GM12801 (cell line): ENCODE measurements around the gene GCC1.

Experiments
- TF ChIP-seq, protein P1 (sequence below): IDR thresholded peaks from one replicate; pipeline ENCODE4 v1.5.1; 2011; ENCODE audit warnings: control low read depth; ENCODE audit not compliant: insufficient read length; ENCODE audit errors: extremely low read depth

GCC1 gene, protein sequence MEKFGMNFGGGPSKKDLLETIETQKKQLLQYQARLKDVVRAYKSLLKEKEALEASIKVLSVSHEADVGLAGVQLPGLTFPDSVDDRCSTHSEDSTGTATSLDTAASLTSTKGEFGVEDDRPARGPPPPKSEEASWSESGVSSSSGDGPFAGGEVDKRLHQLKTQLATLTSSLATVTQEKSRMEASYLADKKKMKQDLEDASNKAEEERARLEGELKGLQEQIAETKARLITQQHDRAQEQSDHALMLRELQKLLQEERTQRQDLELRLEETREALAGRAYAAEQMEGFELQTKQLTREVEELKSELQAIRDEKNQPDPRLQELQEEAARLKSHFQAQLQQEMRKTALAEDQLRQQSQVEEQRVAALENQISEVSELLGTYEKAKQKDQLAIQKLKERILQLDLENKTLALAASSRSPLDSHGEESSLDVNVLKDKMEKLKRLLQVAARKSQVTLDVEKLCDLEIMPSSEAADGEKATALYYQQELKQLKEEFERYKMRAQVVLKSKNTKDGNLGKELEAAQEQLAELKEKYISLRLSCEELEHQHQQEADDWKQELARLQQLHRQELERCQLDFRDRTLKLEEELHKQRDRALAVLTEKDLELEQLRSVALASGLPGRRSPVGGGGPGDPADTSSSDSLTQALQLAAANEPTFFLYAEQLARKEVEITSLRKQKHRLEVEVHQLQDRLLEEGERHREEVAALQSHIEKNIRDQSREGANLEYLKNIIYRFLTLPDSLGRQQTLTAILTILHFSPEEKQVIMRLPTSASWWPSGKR

DNA sequence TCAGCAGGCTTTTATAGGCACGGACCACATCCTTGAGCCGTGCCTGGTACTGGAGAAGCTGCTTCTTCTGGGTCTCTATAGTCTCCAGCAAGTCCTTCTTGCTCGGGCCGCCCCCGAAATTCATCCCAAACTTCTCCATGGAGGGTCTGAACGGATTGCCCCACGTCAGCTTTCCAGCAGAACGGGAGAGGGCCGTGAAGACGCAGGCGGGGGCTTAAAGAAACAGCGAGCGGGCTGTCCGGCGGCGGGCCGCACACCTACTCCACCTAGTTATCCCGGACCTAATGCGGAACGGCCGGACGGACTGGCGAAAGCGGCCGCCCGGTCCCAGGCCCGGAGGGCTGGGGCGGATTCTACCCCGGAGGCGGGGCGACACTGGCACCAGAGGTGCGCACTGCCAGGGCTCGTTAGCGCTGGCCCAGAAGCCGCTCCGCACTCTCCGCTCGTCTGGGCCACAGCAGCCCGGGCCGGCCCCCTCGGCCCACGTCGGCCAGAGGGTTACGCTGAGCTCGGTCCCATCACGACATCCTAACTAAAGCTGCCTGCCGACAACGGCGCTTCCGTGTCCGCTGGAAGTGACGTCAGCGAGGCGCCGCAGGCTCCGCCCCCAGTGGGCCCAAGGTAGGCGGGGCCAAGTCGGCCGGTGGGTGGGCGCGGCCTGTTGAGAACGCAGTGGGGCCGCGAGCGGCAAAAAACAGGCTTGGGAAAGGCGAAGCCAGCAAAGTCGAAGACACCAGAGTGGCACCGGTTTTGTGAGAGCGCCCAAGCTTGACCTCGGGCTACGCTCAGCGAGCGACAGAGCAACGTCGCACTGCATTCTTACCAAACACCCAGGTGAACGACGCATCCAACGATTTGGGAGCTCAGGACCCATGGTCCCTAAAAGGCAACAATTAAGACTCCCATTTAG is at the start of gene GCC1:
TSS of gene GCC1 (minus strand) at position 553 of the 910 bp plus-strand sequence. CDS start at position 139, 414 bp downstream.
- TF ChIP-seq, protein P1, sequence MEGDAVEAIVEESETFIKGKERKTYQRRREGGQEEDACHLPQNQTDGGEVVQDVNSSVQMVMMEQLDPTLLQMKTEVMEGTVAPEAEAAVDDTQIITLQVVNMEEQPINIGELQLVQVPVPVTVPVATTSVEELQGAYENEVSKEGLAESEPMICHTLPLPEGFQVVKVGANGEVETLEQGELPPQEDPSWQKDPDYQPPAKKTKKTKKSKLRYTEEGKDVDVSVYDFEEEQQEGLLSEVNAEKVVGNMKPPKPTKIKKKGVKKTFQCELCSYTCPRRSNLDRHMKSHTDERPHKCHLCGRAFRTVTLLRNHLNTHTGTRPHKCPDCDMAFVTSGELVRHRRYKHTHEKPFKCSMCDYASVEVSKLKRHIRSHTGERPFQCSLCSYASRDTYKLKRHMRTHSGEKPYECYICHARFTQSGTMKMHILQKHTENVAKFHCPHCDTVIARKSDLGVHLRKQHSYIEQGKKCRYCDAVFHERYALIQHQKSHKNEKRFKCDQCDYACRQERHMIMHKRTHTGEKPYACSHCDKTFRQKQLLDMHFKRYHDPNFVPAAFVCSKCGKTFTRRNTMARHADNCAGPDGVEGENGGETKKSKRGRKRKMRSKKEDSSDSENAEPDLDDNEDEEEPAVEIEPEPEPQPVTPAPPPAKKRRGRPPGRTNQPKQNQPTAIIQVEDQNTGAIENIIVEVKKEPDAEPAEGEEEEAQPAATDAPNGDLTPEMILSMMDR = no peak

DNA sequence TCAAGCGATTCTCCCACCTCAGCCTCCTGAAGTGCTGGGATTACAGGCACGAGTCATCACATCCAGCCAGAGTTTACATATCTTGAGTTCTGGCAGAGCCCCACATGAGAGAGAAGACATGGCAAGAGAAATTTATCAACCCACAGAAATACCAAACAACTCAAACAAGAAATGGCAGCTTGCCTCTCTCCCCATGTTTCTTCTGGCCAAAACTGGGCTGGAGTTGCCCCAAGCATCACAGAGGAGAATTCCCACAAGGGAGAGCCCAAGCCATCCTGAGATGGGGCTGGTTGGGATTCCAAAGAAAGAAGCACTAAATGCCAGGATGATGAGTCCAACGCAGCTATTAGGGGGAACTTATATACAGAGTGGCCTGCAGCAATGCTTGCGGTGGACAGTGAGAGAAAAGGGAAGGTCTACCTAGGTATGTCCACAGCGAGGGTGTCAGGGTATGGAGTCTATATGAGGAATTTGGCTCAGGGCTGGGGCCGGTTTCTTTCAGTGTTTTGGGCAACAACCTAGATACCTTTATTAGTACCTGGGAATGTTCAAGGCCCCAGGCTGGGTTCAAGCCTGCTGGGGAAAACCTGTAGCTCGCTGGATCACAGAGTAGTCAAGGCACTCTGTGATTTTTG is 47.0 kb upstream of the GCC1 start:
- TF ChIP-seq, protein P1 = no peak

DNA sequence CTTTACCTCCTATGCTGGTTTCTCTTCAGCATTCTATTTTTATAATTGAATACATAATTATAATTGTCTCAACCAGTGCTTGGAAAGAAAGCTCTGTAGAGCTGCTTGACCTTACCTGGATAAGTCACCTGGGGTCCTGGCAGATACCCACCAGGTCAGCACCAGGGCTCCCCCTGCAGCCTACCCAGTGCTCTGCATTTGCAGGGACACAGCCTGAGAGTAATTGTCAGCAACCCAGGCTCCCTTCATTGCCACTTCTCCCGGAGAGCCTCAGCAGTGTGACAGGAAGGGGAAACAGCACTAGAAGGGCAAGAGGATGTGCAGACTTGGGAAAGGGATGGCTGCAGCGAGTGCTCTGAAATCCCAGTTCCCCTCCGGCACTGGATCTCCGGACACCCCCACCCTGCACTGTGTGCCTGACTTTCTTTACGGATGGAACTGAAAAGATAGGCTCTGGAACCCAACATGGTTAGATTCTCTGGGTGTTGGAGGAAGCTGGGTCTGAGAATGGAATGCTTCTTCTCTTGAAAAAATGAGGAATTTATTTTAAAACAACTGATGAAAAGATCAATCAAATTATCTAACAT is 44.0 kb upstream of the GCC1 start:
- TF ChIP-seq, protein P1 = no peak

DNA sequence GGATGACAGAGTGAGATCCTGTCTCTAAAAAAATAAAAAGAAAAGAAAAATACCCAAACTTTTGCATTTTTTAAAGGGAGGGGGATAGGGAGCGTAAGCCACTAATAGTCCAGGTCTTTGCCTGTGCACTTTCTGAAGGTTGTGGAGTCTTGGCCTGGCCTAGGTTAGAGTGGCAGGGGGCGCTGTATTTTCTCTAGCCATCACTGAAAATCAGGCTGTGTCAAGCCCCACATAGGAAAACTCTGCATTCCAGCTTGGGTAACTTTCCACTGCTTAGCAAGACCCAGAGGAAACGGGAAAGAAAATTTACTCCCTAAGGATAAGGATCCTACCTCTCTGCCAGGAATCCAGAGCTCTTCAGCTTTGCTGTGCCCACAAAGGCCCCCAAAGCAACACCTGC is 43.0 kb upstream of the GCC1 start:
- TF ChIP-seq, protein P1 = no peak

DNA sequence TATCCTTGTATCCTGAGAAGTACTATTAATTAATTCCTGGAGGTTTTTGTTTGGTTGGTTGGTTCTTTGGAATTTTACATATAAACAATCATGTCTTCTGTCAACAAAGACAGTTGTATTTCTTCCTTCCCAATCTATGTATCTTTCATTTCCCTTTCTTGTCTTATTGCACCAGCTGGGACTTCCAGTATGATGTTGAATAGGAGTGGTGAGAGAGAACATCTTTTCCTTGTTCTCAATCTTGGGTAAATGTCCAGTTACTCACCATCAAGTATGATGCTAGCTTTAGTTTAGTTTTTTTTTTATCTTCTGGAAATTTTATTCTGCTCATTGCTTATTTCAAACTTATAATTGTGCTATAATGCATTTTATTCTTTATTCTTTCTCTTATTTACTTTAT is 39.9 kb upstream of the GCC1 start:
- TF ChIP-seq, protein P1 = no peak

DNA sequence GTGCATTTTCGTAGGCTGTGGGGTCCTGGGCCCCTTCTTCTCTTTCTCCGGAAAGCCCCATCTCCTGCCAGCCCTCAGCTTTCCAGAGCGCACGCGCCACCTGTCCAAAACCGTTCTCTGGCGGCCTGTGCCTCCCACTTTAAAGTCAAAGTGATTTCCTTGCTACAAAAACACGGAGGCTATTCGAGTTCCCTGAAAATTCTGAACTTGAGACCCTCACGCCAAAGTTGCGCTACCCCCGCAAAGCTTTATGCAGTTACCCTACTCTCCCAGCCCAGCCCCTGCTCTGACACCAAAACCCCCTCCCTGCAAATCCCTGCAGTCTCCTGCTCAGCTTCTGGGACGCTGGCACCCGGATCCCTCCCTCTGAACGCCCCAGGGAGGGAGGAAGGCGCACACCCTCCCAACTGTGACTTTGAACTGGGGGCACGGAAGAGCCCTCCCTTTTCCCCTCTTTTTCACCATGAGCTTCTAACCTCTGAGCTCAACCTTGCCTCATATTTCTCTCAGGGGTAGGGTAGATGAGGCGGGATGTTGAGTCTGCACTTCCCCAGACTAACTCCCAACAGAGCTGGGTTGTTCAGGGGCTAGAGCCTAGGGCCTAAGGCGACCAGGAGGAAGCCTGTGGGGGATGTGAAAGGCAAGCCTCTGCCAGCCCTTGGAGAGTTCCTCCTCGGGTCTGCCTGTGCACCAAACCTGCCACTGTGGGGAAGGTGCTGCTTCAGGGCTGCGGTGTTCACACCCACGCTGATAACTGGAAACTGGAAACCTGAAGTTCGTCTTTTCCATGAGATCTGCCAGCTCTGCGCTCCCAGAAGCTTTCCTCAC is 35.2 kb upstream of the GCC1 start:
- TF ChIP-seq, protein P1 = no peak
